ENCODE results near the gene EFS. TPM values are rescaled to one million over a fixed set of nuclear protein-coding genes. Genes with fewer than 3 reads are reported as not detected.

Gene EFS
- total and polyA plus RNA-seq, 9 donors: 10.8 to 44.2 (median 29.2) TPM

- no peaks in the 10 kb centered on the region for H3K9me3 ChIP-seq
- intact Hi-C loops (cut with DNase I): no loop called here
- no peaks in the 10 kb centered on the region for H3K36me3 ChIP-seq
- WGBS, 3 donors: 52 to 68% (median 67%) methylated on average over 2 of the region's 2 CpGs
- no peak for TF ChIP-seq POLR2A (IDR thresholded peaks at IDR 0.05)
- TF ChIP-seq EP300 (IDR thresholded peaks at IDR 0.05): no peak
- TF ChIP-seq CTCF (IDR thresholded peaks at IDR 0.05): no peak
- H3K4me1 ChIP-seq (ENCODE audit: insufficient read depth): no peaks in the 10 kb centered on the region
- H3K4me3 ChIP-seq: no peak overlapping the region
- H3K27me3 ChIP-seq: no peaks in the 10 kb centered on the region
- DNase-seq: no peak
- no peak overlapping the region for H3K27ac ChIP-seq
These were observed 20.3 kb upstream of the EFS start for GRCh38 chr14:23385244-23385641.

GRCh38 chr14:23384364-23385080, 19.6 kb upstream of the EFS start:
- Histone ChIP-seq H3K36me3 (no peaks in the 10 kb centered on the region), H3K4me1 (ENCODE audit: insufficient read depth) (no peaks in the 10 kb centered on the region), H3K27me3 (no peaks in the 10 kb centered on the region), H3K4me3 (no peak overlapping the region), H3K27ac (no peak overlapping the region), H3K9me3 (no peaks in the 10 kb centered on the region)
- TF ChIP-seq CTCF (IDR thresholded peaks at IDR 0.05): no peak
- TF ChIP-seq POLR2A (IDR thresholded peaks at IDR 0.05): no peak
- TF ChIP-seq EP300 (IDR thresholded peaks at IDR 0.05): no peak
- 84 to 87% (median 84%) methylated on average over 29 of the region's 29 CpGs for WGBS, 3 donors
- intact Hi-C loops (cut with DNase I): loop anchor here in 2 of 4 donors (5.0 kb wide), 2 partner anchors 57 to 117 kb away; no protein-coding TSS in a partner anchor
- no peak for DNase-seq

- Histone ChIP-seq H3K36me3 (no peaks in the 10 kb centered on the region), H3K27me3 (no peaks in the 10 kb centered on the region), H3K9me3 (no peaks in the 10 kb centered on the region), H3K4me1 (ENCODE audit: insufficient read depth) (no peaks in the 10 kb centered on the region), H3K4me3 (no peak overlapping the region), H3K27ac (no peak overlapping the region)
- WGBS, 3 donors: 68 to 79% (median 71%) methylated on average over 10 of the region's 10 CpGs
- no peak for DNase-seq
- no peak for TF ChIP-seq CTCF (IDR thresholded peaks at IDR 0.05)
- no peak for TF ChIP-seq POLR2A (IDR thresholded peaks at IDR 0.05)
- no peak for TF ChIP-seq EP300 (IDR thresholded peaks at IDR 0.05)
- intact Hi-C loops (cut with DNase I): loop anchor here in 2 of 4 donors (5.0 kb wide), 2 partner anchors 56 to 116 kb away; no protein-coding TSS in a partner anchor
These were observed 17.9 kb upstream of the EFS start for GRCh38 chr14:23382731-23383440.

GRCh38 chr14:23382276-23382675, 17.3 kb upstream of the EFS start:
- no peak overlapping the region for H3K4me3 ChIP-seq
- H3K27me3 ChIP-seq: no peaks in the 10 kb centered on the region
- WGBS, 3 donors: 84 to 90% (median 89%) methylated on average over 6 of the region's 6 CpGs
- no peaks in the 10 kb centered on the region for H3K4me1 ChIP-seq (ENCODE audit: insufficient read depth)
- no peak overlapping the region for H3K27ac ChIP-seq
- no peak for DNase-seq
- TF ChIP-seq CTCF (IDR thresholded peaks at IDR 0.05) (no peak), EP300 (IDR thresholded peaks at IDR 0.05) (no peak), POLR2A (IDR thresholded peaks at IDR 0.05) (no peak)
- intact Hi-C loops (cut with DNase I): loop anchor here in 2 of 4 donors (5.0 kb wide), 2 partner anchors 55 to 115 kb away; no protein-coding TSS in a partner anchor
- no peaks in the 10 kb centered on the region for H3K36me3 ChIP-seq
- no peaks in the 10 kb centered on the region for H3K9me3 ChIP-seq

Measured in ovary (tissue), 9 donors.